Measurements from ENCODE around the gene SPAM1.
"Not testable (repeated sequence)": the region's sequence is repeated elsewhere in the genome, so short reads cannot be mapped to it uniquely, and the experiment has no call there.

Gene SPAM1

GRCh38 chr7:123924941-123925340 is at the start of gene SPAM1:
SPAM1 (plus strand) TSS chr7:123925241; CDS start chr7:123953571, 28,330 bp downstream.
- Histone ChIP-seq H3K36me3 (ENCODE audit: control insufficient read depth, insufficient read depth, low read length) (no peaks in the 10 kb centered on the region), H3K9ac (ENCODE audit: low read length) (no peak within 1 kb of the TSS)

GRCh38 chr7:123876557-123877256 is 48.3 kb upstream of the SPAM1 start:
- Histone ChIP-seq H3K9ac (ENCODE audit: low read length) (no peak overlapping the region), H3K27ac (ENCODE audit: low read depth, low read length) (no peak overlapping the region), H3K9me3 (ENCODE audit: control insufficient read depth, insufficient read depth, low read depth, low read length) (no peaks in the 10 kb centered on the region), H3K27me3 (ENCODE audit: control insufficient read depth, insufficient read depth, low read length) (no peaks in the 10 kb centered on the region), H3K36me3 (ENCODE audit: control insufficient read depth, insufficient read depth, low read length) (no peaks in the 10 kb centered on the region), H3K4me1 (ENCODE audit: control insufficient read depth, insufficient read depth, low read length) (peaks cover 3% of the 10 kb centered on the region), H3K4me3 (ENCODE audit: low read depth, low read length) (no peak overlapping the region)

More at GRCh38 chr7:123924941-123925340, at the start of gene SPAM1:
- no peak within 1 kb of the TSS for H3K4me3 ChIP-seq (ENCODE audit: low read depth, low read length)
- H3K27ac ChIP-seq (ENCODE audit: low read depth, low read length) = no peak within 1 kb of the TSS
- peaks cover 4% of the 10 kb centered on the region; the same call in 1 of the 2 replicates for H3K9me3 ChIP-seq (ENCODE audit: control insufficient read depth, insufficient read depth, low read depth, low read length)
- no peaks in the 10 kb centered on the region for H3K27me3 ChIP-seq (ENCODE audit: control insufficient read depth, insufficient read depth, low read length)
- H3K4me1 ChIP-seq (ENCODE audit: control insufficient read depth, insufficient read depth, low read length) = peaks cover 15% of the 10 kb centered on the region

- Histone ChIP-seq H3K27ac (ENCODE audit: low read depth, low read length) (no peak overlapping the region), H3K36me3 (ENCODE audit: control insufficient read depth, insufficient read depth, low read length) (no peaks in the 10 kb centered on the region), H3K4me1 (ENCODE audit: control insufficient read depth, insufficient read depth, low read length) (no peaks in the 10 kb centered on the region), H3K27me3 (ENCODE audit: control insufficient read depth, insufficient read depth, low read length) (no peaks in the 10 kb centered on the region), H3K4me3 (ENCODE audit: low read depth, low read length) (no peak overlapping the region), H3K9me3 (ENCODE audit: control insufficient read depth, insufficient read depth, low read depth, low read length) (no peaks in the 10 kb centered on the region), H3K9ac (ENCODE audit: low read length) (no peak overlapping the region)
Measured at GRCh38 chr7:123879628-123880027, 45.4 kb upstream of the SPAM1 start.

GRCh38 chr7:123881300-123881699 is 43.7 kb upstream of the SPAM1 start:
- no peaks in the 10 kb centered on the region for H3K27me3 ChIP-seq (ENCODE audit: control insufficient read depth, insufficient read depth, low read length)
- no peak overlapping the region for H3K9ac ChIP-seq (ENCODE audit: low read length)
- H3K9me3 ChIP-seq (ENCODE audit: control insufficient read depth, insufficient read depth, low read depth, low read length) = no peaks in the 10 kb centered on the region
- no peaks in the 10 kb centered on the region for H3K36me3 ChIP-seq (ENCODE audit: control insufficient read depth, insufficient read depth, low read length)
- no peaks in the 10 kb centered on the region for H3K4me1 ChIP-seq (ENCODE audit: control insufficient read depth, insufficient read depth, low read length)
- H3K4me3 ChIP-seq (ENCODE audit: low read depth, low read length) = no peak overlapping the region
- H3K27ac ChIP-seq (ENCODE audit: low read depth, low read length) = no peak overlapping the region

GRCh38 chr7:123883154-123883553 is 41.9 kb upstream of the SPAM1 start:
- H3K4me1 ChIP-seq (ENCODE audit: control insufficient read depth, insufficient read depth, low read length) = no peaks in the 10 kb centered on the region
- H3K36me3 ChIP-seq (ENCODE audit: control insufficient read depth, insufficient read depth, low read length) = no peaks in the 10 kb centered on the region
- no peak overlapping the region for H3K27ac ChIP-seq (ENCODE audit: low read depth, low read length)
- H3K4me3 ChIP-seq (ENCODE audit: low read depth, low read length) = no peak overlapping the region
- H3K9me3 ChIP-seq (ENCODE audit: control insufficient read depth, insufficient read depth, low read depth, low read length) = no peaks in the 10 kb centered on the region
- no peaks in the 10 kb centered on the region for H3K27me3 ChIP-seq (ENCODE audit: control insufficient read depth, insufficient read depth, low read length)
- H3K9ac ChIP-seq (ENCODE audit: low read length) = no peak overlapping the region

- Histone ChIP-seq H3K27ac (ENCODE audit: low read depth, low read length) (no peak overlapping the region), H3K4me1 (ENCODE audit: control insufficient read depth, insufficient read depth, low read length) (no peaks in the 10 kb centered on the region), H3K9me3 (ENCODE audit: control insufficient read depth, insufficient read depth, low read depth, low read length) (peaks cover 7% of the 10 kb centered on the region), H3K36me3 (ENCODE audit: control insufficient read depth, insufficient read depth, low read length) (no peaks in the 10 kb centered on the region), H3K4me3 (ENCODE audit: low read depth, low read length) (no peak overlapping the region), H3K27me3 (ENCODE audit: control insufficient read depth, insufficient read depth, low read length) (no peaks in the 10 kb centered on the region), H3K9ac (ENCODE audit: low read length) (no peak overlapping the region)
Measured at GRCh38 chr7:123888192-123888591, 36.8 kb upstream of the SPAM1 start.

- H3K4me1 ChIP-seq (ENCODE audit: control insufficient read depth, insufficient read depth, low read length); H3K4me3 ChIP-seq (ENCODE audit: low read depth, low read length): not testable (repeated sequence)
Measured at GRCh38 chr7:123894753-123895152, 30.3 kb upstream of the SPAM1 start.

GRCh38 chr7:123901101-123901500 is 23.9 kb upstream of the SPAM1 start:
- H3K27me3 ChIP-seq (ENCODE audit: control insufficient read depth, insufficient read depth, low read length) = no peaks in the 10 kb centered on the region
- no peaks in the 10 kb centered on the region for H3K36me3 ChIP-seq (ENCODE audit: control insufficient read depth, insufficient read depth, low read length)
- H3K27ac ChIP-seq (ENCODE audit: low read depth, low read length) = no peak overlapping the region
- H3K9ac ChIP-seq (ENCODE audit: low read length) = no peak overlapping the region
- no peak overlapping the region for H3K4me3 ChIP-seq (ENCODE audit: low read depth, low read length)
- no peaks in the 10 kb centered on the region for H3K4me1 ChIP-seq (ENCODE audit: control insufficient read depth, insufficient read depth, low read length)
- H3K9me3 ChIP-seq (ENCODE audit: control insufficient read depth, insufficient read depth, low read depth, low read length) = peaks cover 31% of the 10 kb centered on the region

More at GRCh38 chr7:123894753-123895152, 30.3 kb upstream of the SPAM1 start:
- not testable (repeated sequence) for H3K27ac ChIP-seq (ENCODE audit: low read depth, low read length); H3K27me3 ChIP-seq (ENCODE audit: control insufficient read depth, insufficient read depth, low read length); H3K36me3 ChIP-seq (ENCODE audit: control insufficient read depth, insufficient read depth, low read length); H3K9ac ChIP-seq (ENCODE audit: low read length)
- H3K9me3 ChIP-seq (ENCODE audit: control insufficient read depth, insufficient read depth, low read depth, low read length) = peaks cover 19% of the 10 kb centered on the region

GRCh38 chr7:123905714-123906113 is 19.3 kb upstream of the SPAM1 start:
- Histone ChIP-seq H3K4me3 (ENCODE audit: low read depth, low read length) (no peak overlapping the region), H3K9me3 (ENCODE audit: control insufficient read depth, insufficient read depth, low read depth, low read length) (peaks cover 40% of the 10 kb centered on the region), H3K36me3 (ENCODE audit: control insufficient read depth, insufficient read depth, low read length) (no peaks in the 10 kb centered on the region), H3K4me1 (ENCODE audit: control insufficient read depth, insufficient read depth, low read length) (peaks cover 3% of the 10 kb centered on the region; the same call in 1 of the 2 replicates), H3K27me3 (ENCODE audit: control insufficient read depth, insufficient read depth, low read length) (no peaks in the 10 kb centered on the region), H3K9ac (ENCODE audit: low read length) (no peak overlapping the region), H3K27ac (ENCODE audit: low read depth, low read length) (no peak overlapping the region)

- Histone ChIP-seq H3K36me3 (ENCODE audit: control insufficient read depth, insufficient read depth, low read length) (no peaks in the 10 kb centered on the region), H3K27me3 (ENCODE audit: control insufficient read depth, insufficient read depth, low read length) (no peaks in the 10 kb centered on the region), H3K4me1 (ENCODE audit: control insufficient read depth, insufficient read depth, low read length) (peaks cover 9% of the 10 kb centered on the region), H3K9ac (ENCODE audit: low read length) (no peak overlapping the region), H3K9me3 (ENCODE audit: control insufficient read depth, insufficient read depth, low read depth, low read length) (no peaks in the 10 kb centered on the region), H3K27ac (ENCODE audit: low read depth, low read length) (no peak overlapping the region), H3K4me3 (ENCODE audit: low read depth, low read length) (no peak overlapping the region)
Measured at GRCh38 chr7:123916240-123916724, 8.8 kb upstream of the SPAM1 start.

GRCh38 chr7:123917878-123918277 is 7.2 kb upstream of the SPAM1 start:
- H3K36me3 ChIP-seq (ENCODE audit: control insufficient read depth, insufficient read depth, low read length) = no peaks in the 10 kb centered on the region
- no peak overlapping the region for H3K4me3 ChIP-seq (ENCODE audit: low read depth, low read length)
- H3K9ac ChIP-seq (ENCODE audit: low read length) = no peak overlapping the region
- no peaks in the 10 kb centered on the region for H3K9me3 ChIP-seq (ENCODE audit: control insufficient read depth, insufficient read depth, low read depth, low read length)
- H3K27ac ChIP-seq (ENCODE audit: low read depth, low read length) = no peak overlapping the region
- H3K27me3 ChIP-seq (ENCODE audit: control insufficient read depth, insufficient read depth, low read length) = no peaks in the 10 kb centered on the region
- H3K4me1 ChIP-seq (ENCODE audit: control insufficient read depth, insufficient read depth, low read length) = peaks cover 9% of the 10 kb centered on the region
